ENCODE measurements around the gene CAMK2N2. TPM values are rescaled to one million over a fixed set of nuclear protein-coding genes. Genes with fewer than 3 reads are reported as not detected.

The CAMK2N2 gene
- total and polyA plus RNA-seq, 4 donors: 9.1 to 204 (median 106) TPM

DNA sequence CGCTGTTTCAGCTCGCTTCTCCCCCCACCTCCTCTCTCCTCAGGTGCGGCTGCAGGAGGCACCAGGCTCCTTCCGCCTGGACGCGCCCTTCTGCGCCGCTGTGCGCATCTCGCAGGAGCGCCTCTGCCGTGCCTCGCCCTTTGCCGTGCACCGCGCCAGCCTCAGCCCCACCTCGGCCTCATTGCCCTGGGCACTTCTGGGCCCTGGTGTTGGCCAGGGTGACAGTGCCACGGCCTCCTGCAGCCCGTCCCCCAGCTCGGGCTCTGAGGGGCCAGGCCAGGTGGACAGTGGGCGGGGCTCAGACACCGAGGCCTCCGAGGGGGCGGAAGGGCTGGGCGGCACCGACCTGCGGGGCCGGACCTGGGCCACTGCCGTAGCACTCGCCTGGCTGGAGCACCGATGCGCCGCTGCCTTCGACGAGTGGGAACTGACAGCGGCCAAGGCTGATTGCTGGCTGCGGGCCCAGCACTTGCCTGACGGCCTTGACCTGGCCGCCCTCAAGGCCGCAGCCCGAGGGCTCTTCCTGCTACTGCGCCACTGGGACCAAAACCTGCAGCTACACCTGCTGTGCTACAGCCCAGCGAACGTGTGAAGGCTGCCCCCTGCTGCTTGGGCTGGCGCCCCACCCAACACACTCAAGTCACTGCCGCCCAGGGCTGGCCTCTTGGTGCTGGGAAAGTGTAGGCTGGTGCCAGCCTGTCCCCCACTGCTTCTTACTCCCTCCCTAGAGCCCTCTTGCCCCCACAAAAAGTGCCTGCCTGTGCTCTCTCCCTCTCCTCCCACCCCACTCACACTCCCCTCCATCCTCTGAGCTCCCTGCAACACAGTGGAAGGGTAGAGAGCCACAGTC lies 19.7 kb downstream of the CAMK2N2 start:
- no peak for DNase-seq (ENCODE audit: low read depth in 4 of 6, low spot score in 6 of 6)
- Histone ChIP-seq H3K4me1 (ENCODE audit: control insufficient read depth, insufficient read depth, low read length) (peaks cover 6% of the 10 kb centered on the region), H3K9me3 (ENCODE audit: control insufficient read depth, insufficient read depth, low read length) (no peaks in the 10 kb centered on the region), H3K27ac (ENCODE audit: low read depth, low read length) (no peak overlapping the region), H3K27me3 (ENCODE audit: control insufficient read depth, insufficient read depth, low read length) (no peaks in the 10 kb centered on the region), H3K4me3 (ENCODE audit: low read depth, low read length) (no peak overlapping the region), H3K36me3 (ENCODE audit: control insufficient read depth, insufficient read depth, low read length) (peaks cover 56% of the 10 kb centered on the region)
- WGBS (ENCODE audit: insufficient coverage): 17% methylated on average over 46 of the region's 46 CpGs

- Histone ChIP-seq H3K9me3 (ENCODE audit: control insufficient read depth, insufficient read depth, low read length) (no peaks in the 10 kb centered on the region), H3K36me3 (ENCODE audit: control insufficient read depth, insufficient read depth, low read length) (peaks cover 57% of the 10 kb centered on the region), H3K4me3 (ENCODE audit: low read depth, low read length) (no peak overlapping the region), H3K27me3 (ENCODE audit: control insufficient read depth, insufficient read depth, low read length) (no peaks in the 10 kb centered on the region), H3K4me1 (ENCODE audit: control insufficient read depth, insufficient read depth, low read length) (peaks cover 6% of the 10 kb centered on the region), H3K27ac (ENCODE audit: low read depth, low read length) (no peak overlapping the region)
- WGBS (ENCODE audit: insufficient coverage): 21% methylated on average over 17 of the region's 17 CpGs
- DNase-seq (ENCODE audit: low read depth in 4 of 6, low spot score in 6 of 6): no peak
Observed at GRCh38 chr3:184241141-184241446, 20.3 kb downstream of the CAMK2N2 start.

DNA sequence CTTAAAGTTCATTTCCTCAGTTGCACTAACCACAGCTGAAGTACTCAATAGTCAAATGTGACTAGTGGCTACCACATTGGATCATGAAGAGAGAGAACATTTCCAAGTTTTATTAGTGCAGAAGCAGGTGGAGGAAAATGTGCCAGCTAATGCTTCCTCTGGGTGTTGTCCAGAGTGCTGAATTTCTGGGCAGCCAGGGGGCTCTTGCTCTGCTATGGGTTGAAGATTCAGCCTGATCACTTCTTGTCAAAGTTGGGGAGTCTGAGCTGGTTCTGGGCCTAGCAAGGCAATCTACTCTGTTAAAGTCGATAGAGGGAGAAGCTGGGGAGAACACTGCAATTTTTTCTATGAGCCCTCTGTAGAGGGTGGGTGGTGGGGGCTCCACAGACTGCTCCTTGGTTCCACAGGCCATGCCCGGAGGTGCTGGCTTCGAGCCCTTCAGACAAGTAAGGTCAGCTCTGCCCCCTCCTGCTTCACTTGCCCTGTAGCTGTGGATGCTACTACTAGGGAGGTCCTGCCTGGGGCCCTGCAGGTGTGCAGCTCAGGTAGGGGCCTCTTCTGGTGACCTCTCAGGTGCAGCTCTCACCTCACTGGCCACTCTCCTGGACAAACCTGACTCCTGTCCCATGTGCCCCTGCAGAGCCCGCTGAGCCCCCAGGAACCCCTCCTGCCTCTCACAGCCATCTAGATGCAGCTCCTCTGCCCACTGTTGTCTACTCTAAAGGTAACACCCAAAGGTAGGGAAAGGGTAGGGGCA lies 20.8 kb downstream of the CAMK2N2 start:
- DNase-seq (ENCODE audit: low read depth in 4 of 6, low spot score in 6 of 6): no peak
- 67% methylated on average over 2 of the region's 4 CpGs for WGBS (ENCODE audit: insufficient coverage)
- Histone ChIP-seq H3K27me3 (ENCODE audit: control insufficient read depth, insufficient read depth, low read length) (no peaks in the 10 kb centered on the region), H3K27ac (ENCODE audit: low read depth, low read length) (no peak overlapping the region), H3K4me3 (ENCODE audit: low read depth, low read length) (no peak overlapping the region), H3K9me3 (ENCODE audit: control insufficient read depth, insufficient read depth, low read length) (no peaks in the 10 kb centered on the region), H3K36me3 (ENCODE audit: control insufficient read depth, insufficient read depth, low read length) (peaks cover 59% of the 10 kb centered on the region), H3K4me1 (ENCODE audit: control insufficient read depth, insufficient read depth, low read length) (peaks cover 6% of the 10 kb centered on the region)

DNA sequence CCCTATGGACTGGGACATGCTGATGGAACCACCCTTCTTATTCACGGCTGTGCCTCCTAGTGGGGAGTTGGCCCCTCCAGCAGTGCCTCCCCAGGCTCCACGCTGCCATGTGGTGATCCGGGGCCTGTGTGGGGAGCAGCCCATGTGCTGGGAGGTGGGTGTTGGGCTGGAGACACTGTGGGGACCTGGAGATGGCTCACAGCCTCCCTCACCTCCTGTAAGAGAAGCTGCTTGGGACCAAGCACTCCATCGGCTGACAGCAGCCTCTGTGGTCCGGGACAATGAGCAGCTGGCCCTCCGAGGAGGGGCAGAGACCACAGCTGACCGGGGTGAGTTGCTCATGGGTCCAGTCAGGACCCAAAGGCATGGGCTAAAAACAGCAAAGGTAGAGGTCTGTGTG lies 21.6 kb downstream of the CAMK2N2 start:
- H3K9me3 ChIP-seq (ENCODE audit: control insufficient read depth, insufficient read depth, low read length): no peaks in the 10 kb centered on the region
- no peak overlapping the region for H3K4me3 ChIP-seq (ENCODE audit: low read depth, low read length)
- H3K27ac ChIP-seq (ENCODE audit: low read depth, low read length): no peak overlapping the region
- peaks cover 6% of the 10 kb centered on the region for H3K4me1 ChIP-seq (ENCODE audit: control insufficient read depth, insufficient read depth, low read length)
- 68% methylated on average over 4 of the region's 7 CpGs for WGBS (ENCODE audit: insufficient coverage)
- no peak for DNase-seq (ENCODE audit: low read depth in 4 of 6, low spot score in 6 of 6)
- H3K27me3 ChIP-seq (ENCODE audit: control insufficient read depth, insufficient read depth, low read length): no peaks in the 10 kb centered on the region
- peaks cover 51% of the 10 kb centered on the region for H3K36me3 ChIP-seq (ENCODE audit: control insufficient read depth, insufficient read depth, low read length)

DNA sequence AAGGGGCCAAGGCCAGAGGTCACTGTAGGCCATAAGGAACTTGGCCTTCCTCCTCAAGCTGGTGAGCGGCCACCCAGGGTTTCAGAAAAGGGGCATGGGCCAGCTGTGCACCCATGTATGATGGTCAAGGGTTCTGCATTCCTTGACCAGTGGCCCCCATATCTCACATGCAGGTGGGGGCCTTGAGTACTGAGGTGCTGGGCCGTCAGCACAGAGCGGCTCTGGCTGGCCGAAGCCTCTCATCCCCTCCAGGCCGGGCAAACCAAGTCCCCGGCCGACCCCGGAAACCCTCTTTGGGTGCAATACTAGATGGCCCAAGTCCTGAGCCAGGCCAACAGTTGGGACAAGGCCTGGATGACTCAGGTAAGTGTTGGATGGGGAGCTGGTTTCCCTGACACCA lies 22.1 kb downstream of the CAMK2N2 start:
- no peak overlapping the region for H3K27ac ChIP-seq (ENCODE audit: low read depth, low read length)
- no peaks in the 10 kb centered on the region for H3K9me3 ChIP-seq (ENCODE audit: control insufficient read depth, insufficient read depth, low read length)
- H3K4me3 ChIP-seq (ENCODE audit: low read depth, low read length): no peak overlapping the region
- H3K4me1 ChIP-seq (ENCODE audit: control insufficient read depth, insufficient read depth, low read length): peaks cover 7% of the 10 kb centered on the region
- peaks cover 47% of the 10 kb centered on the region for H3K36me3 ChIP-seq (ENCODE audit: control insufficient read depth, insufficient read depth, low read length)
- H3K27me3 ChIP-seq (ENCODE audit: control insufficient read depth, insufficient read depth, low read length): no peaks in the 10 kb centered on the region
- no peak for DNase-seq (ENCODE audit: low read depth in 4 of 6, low spot score in 6 of 6)
- 87% methylated on average over 6 of the region's 8 CpGs for WGBS (ENCODE audit: insufficient coverage)

DNA sequence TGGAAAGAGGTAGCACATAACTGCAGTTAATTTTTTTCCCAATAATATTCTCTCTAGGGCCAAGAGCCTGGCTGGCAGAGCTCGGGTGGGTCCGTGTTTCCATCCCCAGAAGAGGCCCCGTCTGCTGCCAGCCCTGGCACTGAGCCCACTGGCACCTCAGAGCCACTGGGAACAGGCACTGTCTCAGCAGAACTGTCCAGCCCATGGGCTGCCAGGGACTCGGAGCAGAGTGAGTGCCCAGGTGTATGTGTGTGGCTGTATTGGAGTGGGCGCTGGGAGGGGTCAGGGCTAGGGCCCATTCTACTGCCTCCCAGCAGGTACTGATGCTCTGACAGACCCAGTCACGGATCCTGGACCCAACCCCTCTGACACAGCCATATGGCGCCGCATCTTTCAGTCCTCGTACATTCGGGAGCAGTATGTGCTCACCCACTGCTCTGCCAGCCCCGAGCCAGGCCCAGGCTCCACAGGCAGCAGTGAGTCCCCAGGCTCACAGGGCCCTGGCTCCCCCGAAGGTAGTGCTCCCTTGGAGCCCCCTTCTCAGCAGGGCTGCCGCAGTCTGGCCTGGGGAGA lies 23.0 kb downstream of the CAMK2N2 start:
- Histone ChIP-seq H3K4me1 (ENCODE audit: control insufficient read depth, insufficient read depth, low read length) (peaks cover 9% of the 10 kb centered on the region), H3K9me3 (ENCODE audit: control insufficient read depth, insufficient read depth, low read length) (no peaks in the 10 kb centered on the region), H3K27ac (ENCODE audit: low read depth, low read length) (no peak overlapping the region), H3K27me3 (ENCODE audit: control insufficient read depth, insufficient read depth, low read length) (no peaks in the 10 kb centered on the region), H3K4me3 (ENCODE audit: low read depth, low read length) (no peak overlapping the region), H3K36me3 (ENCODE audit: control insufficient read depth, insufficient read depth, low read length) (peaks cover 42% of the 10 kb centered on the region)
- no peak for DNase-seq (ENCODE audit: low read depth in 4 of 6, low spot score in 6 of 6)
- 53% methylated on average over 13 of the region's 13 CpGs for WGBS (ENCODE audit: insufficient coverage)

GRCh38 chr3:184237807-184238206 lies 23.5 kb downstream of the CAMK2N2 start:
- no peaks in the 10 kb centered on the region for H3K27me3 ChIP-seq (ENCODE audit: control insufficient read depth, insufficient read depth, low read length)
- no peaks in the 10 kb centered on the region for H3K9me3 ChIP-seq (ENCODE audit: control insufficient read depth, insufficient read depth, low read length)
- DNase-seq (ENCODE audit: low read depth in 4 of 6, low spot score in 6 of 6): no peak
- whole genome bisulfite sequencing (ENCODE audit: insufficient coverage): 0% methylated on average over 1 of the region's 1 CpG
- H3K36me3 ChIP-seq (ENCODE audit: control insufficient read depth, insufficient read depth, low read length): peaks cover 43% of the 10 kb centered on the region
- H3K4me1 ChIP-seq (ENCODE audit: control insufficient read depth, insufficient read depth, low read length): peaks cover 9% of the 10 kb centered on the region
- no peak overlapping the region for H3K27ac ChIP-seq (ENCODE audit: low read depth, low read length)
- no peak overlapping the region for H3K4me3 ChIP-seq (ENCODE audit: low read depth, low read length)

GRCh38 chr3:184237211-184237610 lies 24.1 kb downstream of the CAMK2N2 start:
- DNase-seq (ENCODE audit: low read depth in 4 of 6, low spot score in 6 of 6): no peak
- H3K9me3 ChIP-seq (ENCODE audit: control insufficient read depth, insufficient read depth, low read length): no peaks in the 10 kb centered on the region
- peaks cover 37% of the 10 kb centered on the region for H3K36me3 ChIP-seq (ENCODE audit: control insufficient read depth, insufficient read depth, low read length)
- no peak overlapping the region for H3K4me3 ChIP-seq (ENCODE audit: low read depth, low read length)
- H3K27me3 ChIP-seq (ENCODE audit: control insufficient read depth, insufficient read depth, low read length): no peaks in the 10 kb centered on the region
- H3K27ac ChIP-seq (ENCODE audit: low read depth, low read length): no peak overlapping the region
- 69% methylated on average over 5 of the region's 7 CpGs for WGBS (ENCODE audit: insufficient coverage)
- peaks cover 9% of the 10 kb centered on the region for H3K4me1 ChIP-seq (ENCODE audit: control insufficient read depth, insufficient read depth, low read length)

DNA sequence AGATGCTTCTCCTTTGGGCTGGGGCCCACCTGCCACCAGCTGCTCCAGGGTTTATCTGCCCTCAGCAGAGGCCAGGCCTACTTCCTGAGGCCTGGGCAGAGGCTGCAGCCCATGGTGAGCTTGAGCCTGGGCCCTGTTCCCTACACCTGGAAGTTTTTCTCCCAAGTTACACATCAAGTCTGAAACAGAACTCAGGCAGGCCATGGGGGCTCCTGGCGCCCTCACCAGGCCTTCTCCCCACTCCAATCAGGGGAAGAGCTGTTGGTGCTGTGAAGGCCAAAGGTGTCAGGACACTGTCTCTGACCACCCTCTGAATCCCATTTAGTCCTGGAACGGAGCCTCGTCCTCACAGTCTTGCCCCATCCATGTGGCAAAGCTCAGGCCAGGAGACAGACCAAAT lies 24.7 kb downstream of the CAMK2N2 start:
- Histone ChIP-seq H3K9me3 (ENCODE audit: control insufficient read depth, insufficient read depth, low read length) (no peaks in the 10 kb centered on the region), H3K36me3 (ENCODE audit: control insufficient read depth, insufficient read depth, low read length) (peaks cover 32% of the 10 kb centered on the region), H3K4me3 (ENCODE audit: low read depth, low read length) (no peak overlapping the region), H3K4me1 (ENCODE audit: control insufficient read depth, insufficient read depth, low read length) (peaks cover 11% of the 10 kb centered on the region), H3K27me3 (ENCODE audit: control insufficient read depth, insufficient read depth, low read length) (peaks cover 5% of the 10 kb centered on the region), H3K27ac (ENCODE audit: low read depth, low read length) (no peak overlapping the region)
- no peak for DNase-seq (ENCODE audit: low read depth in 4 of 6, low spot score in 6 of 6)
- WGBS (ENCODE audit: insufficient coverage): 94% methylated on average over 2 of the region's 3 CpGs
